HAP-1 (cell line): ENCODE results near the gene IL1RL2.

Experiments
- DNase-seq, 2 experiments: peaks; one replicate each; pipeline ENCODE4 v3.0.0-alpha.2; 2016 to 2020; ENCODE audit warnings: low spot score in 2 of 2
- H3K27me3 ChIP-seq: fragments of 250-450 bp; sonication (Bioruptor Pico); 2 replicates; pipeline ENCODE4 v1.5.1; 2020; ENCODE audit warnings: low read depth, mild to moderate bottlenecking, moderate library complexity
- H3K36me3 ChIP-seq: fragments of 250-450 bp; sonication (Bioruptor Pico); replicated peaks from 2 replicates; pipeline ENCODE4 v1.5.1; 2020; ENCODE audit warnings: mild to moderate bottlenecking
- H3K4me1 ChIP-seq: fragments of 250-450 bp; sonication (Bioruptor Pico); 2 replicates; pipeline ENCODE4 v1.5.1; 2020; ENCODE audit warnings: mild to moderate bottlenecking
- H3K4me3 ChIP-seq: fragments of 250-450 bp; sonication (Bioruptor Pico); 2 replicates; pipeline ENCODE4 v1.5.1; 2020; ENCODE audit warnings: mild to moderate bottlenecking, moderate library complexity
- H3K9me3 ChIP-seq: fragments of 250-450 bp; sonication (Bioruptor Pico); 2 replicates; pipeline ENCODE4 v1.5.1; 2020; ENCODE audit warnings: mild to moderate bottlenecking, moderate library complexity
- in situ Hi-C: fragments of 300-500 bp; cut with MboI; formaldehyde crosslinking; loops from 3 replicates; pipeline ENCODE4 v1.14.3; 2020; ENCODE audit warnings: low sequenced_read_pairs, inconsistent platforms, mixed read lengths

IL1RL2 gene

DNA sequence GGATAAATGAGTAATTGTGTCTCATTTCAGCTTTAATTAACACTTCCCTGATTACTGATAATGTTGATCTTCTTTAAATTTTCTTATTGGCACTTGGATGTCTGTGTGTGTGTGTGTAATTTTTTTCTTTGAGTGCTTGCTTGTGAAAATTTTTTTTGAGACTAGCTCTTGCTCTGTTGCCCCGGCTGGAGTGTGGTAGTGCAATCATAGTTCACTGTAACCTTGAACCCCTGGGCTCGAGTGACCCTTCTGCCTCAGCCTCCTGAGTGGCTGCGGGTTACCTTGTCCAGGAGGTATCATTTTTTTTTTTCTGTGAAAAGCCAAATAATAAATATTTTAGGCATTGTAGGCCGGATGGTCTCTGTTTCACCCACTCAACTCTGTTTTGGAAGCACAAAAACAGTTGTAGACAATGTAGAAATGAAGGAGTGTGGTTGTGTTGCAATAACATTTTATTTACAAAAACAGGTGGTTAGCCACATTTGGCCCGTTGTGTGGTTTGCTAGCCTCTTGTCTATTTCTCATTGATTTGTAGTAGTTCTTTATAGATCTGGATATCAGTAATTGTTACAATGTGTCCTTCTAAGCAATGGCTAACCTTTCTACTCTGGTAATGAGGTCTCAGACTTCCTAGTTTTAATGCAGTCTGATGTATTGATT lies 7.9 kb downstream of the IL1RL2 start:
- no peaks in the 10 kb centered on the region for H3K36me3 ChIP-seq
- in situ Hi-C loops = no loop called here
- H3K4me3 ChIP-seq = no peak overlapping the region
- H3K9me3 ChIP-seq = no peaks in the 10 kb centered on the region
- no peaks in the 10 kb centered on the region for H3K27me3 ChIP-seq
- no peak for DNase-seq
- no peaks in the 10 kb centered on the region for H3K4me1 ChIP-seq

DNA sequence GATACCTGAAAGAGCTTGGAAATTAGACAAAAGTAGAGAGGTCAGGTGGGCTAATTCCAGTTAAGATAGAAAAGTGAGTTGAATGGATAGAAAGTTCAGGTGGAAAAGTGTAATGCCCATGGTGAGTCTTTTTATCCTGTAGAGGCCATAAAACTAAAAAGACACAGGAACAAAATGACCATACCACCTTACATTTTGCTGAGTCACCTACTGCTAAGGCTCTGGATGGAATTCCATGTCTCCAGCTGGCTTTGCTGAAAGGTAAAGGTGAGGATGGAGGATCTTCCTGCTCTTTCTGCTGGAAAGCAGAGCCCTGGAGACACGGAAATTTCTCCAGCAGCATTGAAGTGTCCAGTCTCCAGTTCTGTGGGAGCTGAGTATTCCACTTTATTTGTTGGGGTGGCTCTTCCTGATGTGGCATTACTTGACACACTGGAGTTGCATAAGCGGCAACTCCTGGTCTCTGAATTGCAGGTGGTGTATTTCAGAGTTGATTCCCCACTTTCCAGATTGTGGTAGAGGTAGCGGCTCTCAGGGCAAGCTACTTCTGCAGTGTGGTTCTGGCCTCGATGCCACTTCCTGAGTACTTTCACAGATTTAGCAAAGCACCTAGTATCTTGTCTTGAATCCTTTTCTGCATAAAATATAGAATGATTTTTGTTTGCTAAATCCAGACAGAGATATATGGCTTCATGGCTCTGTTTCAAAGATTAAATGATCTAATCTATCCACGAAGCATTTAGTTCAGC lies 10.7 kb downstream of the IL1RL2 start:
- no peak for DNase-seq
- H3K27me3 ChIP-seq = no peaks in the 10 kb centered on the region
- in situ Hi-C loops = no loop called here
- H3K4me1 ChIP-seq = no peaks in the 10 kb centered on the region
- no peaks in the 10 kb centered on the region for H3K9me3 ChIP-seq
- no peaks in the 10 kb centered on the region for H3K36me3 ChIP-seq
- no peak overlapping the region for H3K4me3 ChIP-seq

DNA sequence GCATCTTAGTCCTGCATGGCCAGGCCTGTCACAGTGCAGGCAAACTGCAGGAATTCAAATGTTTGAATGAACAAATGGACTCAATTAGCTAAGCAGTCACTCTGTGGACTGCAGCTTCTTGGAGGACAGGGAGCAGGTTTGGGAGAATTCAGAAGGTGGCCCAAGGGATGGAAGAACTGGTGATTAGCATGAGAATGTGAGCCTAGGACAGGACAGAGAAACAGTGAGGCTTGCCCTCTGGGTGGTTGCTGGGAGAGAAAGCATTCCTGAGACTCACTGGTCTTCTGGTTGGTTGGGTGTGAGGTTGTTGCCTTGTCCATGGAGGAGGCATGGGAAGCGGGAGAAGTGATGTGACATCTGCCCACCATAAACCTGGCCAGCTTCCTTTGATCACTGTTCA lies 13.7 kb downstream of the IL1RL2 start:
- in situ Hi-C loops = no loop called here
- DNase-seq = no peak
- H3K9me3 ChIP-seq = no peaks in the 10 kb centered on the region
- H3K36me3 ChIP-seq = no peaks in the 10 kb centered on the region
- no peaks in the 10 kb centered on the region for H3K27me3 ChIP-seq
- no peaks in the 10 kb centered on the region for H3K4me1 ChIP-seq
- no peak overlapping the region for H3K4me3 ChIP-seq

DNA sequence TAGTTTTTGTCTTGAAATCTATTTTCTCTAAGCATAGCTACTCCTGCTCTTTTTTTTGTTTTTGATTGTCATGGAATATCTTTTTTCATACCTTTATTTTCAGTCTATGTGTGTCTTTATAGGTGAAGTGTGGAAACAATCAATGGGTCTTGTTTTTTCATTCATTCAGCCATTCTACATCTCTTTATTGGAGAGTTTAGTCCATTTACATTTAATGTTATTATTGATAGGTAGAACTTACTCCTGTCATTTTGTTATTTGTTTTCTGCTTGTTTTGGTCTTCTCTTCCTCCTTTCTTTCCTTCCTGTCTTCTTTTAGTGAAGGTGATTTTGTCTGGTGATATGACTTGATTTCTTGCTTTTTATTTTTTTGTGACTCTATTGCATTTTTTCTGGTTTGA lies 17.8 kb downstream of the IL1RL2 start:
- no peaks in the 10 kb centered on the region for H3K4me1 ChIP-seq
- no peak for DNase-seq
- no peak overlapping the region for H3K4me3 ChIP-seq
- in situ Hi-C loops = no loop called here
- H3K9me3 ChIP-seq = no peaks in the 10 kb centered on the region
- H3K27me3 ChIP-seq = no peaks in the 10 kb centered on the region
- H3K36me3 ChIP-seq = no peaks in the 10 kb centered on the region

DNA sequence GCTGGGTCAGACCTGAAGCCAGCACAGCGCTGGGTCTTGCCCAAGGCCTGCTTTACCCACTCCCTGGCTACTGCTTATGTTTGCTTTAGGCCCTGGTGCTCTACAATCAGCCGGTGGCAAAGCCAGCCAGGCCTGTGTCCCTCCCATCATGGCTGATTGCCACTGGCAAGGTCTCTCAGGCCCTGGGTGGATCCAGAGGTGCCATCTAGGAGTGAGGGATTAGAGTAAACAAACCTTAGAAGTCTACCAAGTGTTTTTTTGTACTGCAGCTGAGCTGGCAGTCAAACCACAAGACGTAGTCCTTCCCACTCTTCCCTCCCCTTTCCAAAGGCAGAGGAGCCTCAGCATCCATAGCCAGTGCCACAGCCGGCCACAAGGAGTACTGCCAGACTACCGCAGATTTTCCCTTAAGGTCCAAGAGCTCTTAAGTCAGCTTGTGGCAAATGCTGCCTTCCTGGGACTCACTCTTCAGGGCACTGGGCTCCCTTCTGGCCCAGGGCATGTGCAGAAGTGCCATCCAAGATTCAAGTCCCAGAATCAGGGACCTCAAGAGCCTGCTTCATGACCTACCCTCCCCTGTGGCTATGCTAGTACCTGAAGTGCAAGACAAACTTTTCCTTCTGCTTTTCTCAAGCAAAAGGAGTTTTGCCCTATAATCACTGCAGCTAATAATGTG lies 20.0 kb downstream of the IL1RL2 start:
- Histone ChIP-seq H3K4me1 (no peaks in the 10 kb centered on the region), H3K36me3 (no peaks in the 10 kb centered on the region), H3K27me3 (no peaks in the 10 kb centered on the region), H3K9me3 (no peaks in the 10 kb centered on the region), H3K4me3 (no peak overlapping the region)
- DNase-seq = no peak
- in situ Hi-C loops = no loop called here

DNA sequence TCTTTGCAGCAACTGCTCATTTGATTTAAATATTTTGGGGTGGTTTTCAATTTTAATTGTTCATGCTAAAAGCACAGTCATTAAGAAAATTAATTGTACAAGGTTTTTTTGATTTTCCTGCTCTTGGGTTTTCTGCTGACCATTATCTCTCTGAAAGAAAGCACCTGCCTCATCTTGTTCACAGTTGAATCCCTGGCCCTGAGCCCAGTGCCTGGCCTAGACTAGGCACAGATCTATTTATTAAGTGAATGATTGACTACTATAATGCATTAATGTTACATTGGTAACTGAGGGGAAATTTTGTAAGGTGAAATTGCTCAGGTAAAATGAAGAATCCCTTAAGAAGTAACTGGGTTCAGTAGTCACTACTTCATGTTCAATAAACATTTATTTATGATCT lies 22.0 kb downstream of the IL1RL2 start:
- in situ Hi-C loops = no loop called here
- H3K9me3 ChIP-seq = no peaks in the 10 kb centered on the region
- DNase-seq = no peak
- H3K27me3 ChIP-seq = no peaks in the 10 kb centered on the region
- H3K4me1 ChIP-seq = no peaks in the 10 kb centered on the region
- no peaks in the 10 kb centered on the region for H3K36me3 ChIP-seq
- H3K4me3 ChIP-seq = no peak overlapping the region

DNA sequence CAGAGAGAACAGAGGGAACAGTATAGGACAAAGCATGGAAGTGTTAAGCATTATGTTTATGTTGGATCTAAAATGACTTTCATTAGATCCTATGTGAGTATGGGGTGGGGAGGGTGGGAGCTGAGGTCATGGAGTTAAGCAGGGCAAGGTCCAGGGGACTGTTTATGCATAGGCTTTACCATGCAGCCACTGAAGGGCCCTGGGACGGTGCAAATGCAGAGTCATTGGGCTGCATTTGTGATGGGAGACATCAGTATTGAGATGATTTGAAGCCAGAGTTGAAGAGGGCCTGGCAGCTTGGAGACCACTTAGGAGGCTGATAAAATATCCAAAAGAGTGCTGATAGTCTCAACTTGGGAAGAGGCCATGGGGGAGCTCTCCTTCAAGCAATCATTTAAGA lies 22.7 kb downstream of the IL1RL2 start:
- H3K4me3 ChIP-seq = no peak overlapping the region
- H3K4me1 ChIP-seq = no peaks in the 10 kb centered on the region
- no peaks in the 10 kb centered on the region for H3K9me3 ChIP-seq
- in situ Hi-C loops = no loop called here
- H3K27me3 ChIP-seq = no peaks in the 10 kb centered on the region
- no peak for DNase-seq
- H3K36me3 ChIP-seq = no peaks in the 10 kb centered on the region

DNA sequence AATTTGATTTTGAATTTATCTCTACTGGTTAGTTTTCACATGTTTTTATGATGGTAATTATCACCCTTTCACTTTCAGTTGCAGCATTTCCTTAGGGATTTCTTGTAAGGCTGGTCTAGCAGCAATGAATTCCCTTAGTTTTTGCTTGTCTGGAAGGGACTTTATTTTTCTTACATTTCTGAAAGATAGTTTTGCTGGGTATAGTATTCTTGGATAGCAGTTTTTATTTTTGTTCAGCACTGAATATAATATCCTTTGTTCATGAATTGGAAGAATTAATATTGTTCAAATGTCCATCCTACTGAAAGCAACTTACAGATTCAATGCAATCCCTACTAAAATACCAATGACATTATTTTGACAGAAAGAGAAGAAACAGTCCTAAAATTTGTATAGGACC lies 30.2 kb downstream of the IL1RL2 start:
- in situ Hi-C loops = no loop called here
- DNase-seq = no peak
- Histone ChIP-seq H3K4me1 (no peaks in the 10 kb centered on the region), H3K27me3 (no peaks in the 10 kb centered on the region), H3K9me3 (no peaks in the 10 kb centered on the region; the same call in 1 of the 2 replicates), H3K36me3 (no peaks in the 10 kb centered on the region), H3K4me3 (no peak overlapping the region)

DNA sequence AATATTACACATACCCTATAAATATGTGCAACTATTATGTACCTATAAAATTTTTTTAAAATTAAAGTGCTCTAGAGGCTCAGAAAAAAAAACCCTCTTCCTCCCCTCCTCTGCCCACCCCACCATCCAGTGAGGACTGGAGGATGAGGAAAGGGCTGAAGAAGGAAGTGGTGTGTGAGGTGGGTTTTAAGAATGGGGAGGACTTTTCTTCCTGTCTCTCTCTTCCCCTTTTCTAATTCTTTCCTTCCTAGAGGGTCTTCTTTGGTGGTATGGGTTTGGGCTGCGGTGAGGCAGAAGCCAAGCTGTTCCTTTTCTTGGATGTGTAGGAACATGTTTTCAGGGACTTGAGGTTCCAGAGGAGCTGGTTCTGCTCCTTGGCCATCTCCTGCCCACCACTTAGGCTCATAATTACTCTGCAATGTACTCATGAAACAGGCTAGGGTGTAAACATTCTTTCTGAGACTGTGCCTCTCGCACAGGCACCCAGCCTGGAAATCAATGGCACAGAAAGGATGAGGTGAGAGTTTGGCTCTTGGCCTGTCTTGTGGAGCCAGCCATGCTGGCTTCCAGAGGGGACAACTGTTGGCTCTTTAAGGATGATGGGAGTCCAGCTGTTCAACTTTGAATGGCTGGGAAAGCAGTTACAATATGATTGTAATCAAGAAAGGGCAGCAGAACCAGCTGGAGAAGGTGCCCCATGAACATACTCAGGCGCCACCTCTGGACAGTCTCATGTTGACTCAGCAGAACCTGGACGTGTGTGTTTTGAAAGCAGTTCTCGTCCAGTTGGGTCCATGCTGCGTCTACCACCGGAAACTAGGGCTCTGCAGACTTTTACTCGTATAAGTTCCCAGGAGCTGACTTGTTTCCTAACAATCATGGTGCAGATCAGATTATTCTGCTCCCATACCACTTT lies 38.3 kb downstream of the IL1RL2 start:
- Histone ChIP-seq H3K4me1 (no peaks in the 10 kb centered on the region), H3K4me3 (no peak overlapping the region), H3K9me3 (no peaks in the 10 kb centered on the region), H3K27me3 (no peaks in the 10 kb centered on the region), H3K36me3 (no peaks in the 10 kb centered on the region)
- in situ Hi-C loops = no loop called here
- DNase-seq = no peak

DNA sequence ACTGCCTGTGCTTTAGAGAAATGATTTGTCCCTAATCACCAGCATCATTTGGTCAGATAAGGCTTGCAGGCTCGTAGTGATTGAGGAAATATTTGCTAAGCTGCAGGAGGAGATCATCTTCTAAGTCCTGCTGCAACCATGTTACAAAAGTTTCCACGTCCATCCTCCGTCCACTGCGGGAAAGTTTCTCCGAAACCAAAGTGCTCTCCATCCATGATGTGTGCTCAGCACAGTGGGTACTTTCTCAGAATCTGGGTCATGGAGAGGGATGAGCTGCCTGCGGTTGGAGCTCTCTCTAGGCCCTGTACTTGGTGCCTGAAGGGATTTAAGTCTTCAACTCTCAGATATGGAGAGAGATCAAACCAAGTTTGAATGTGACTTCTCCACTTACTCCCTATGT lies 39.3 kb downstream of the IL1RL2 start:
- Histone ChIP-seq H3K4me3 (no peak overlapping the region), H3K27me3 (no peaks in the 10 kb centered on the region)
- in situ Hi-C loops = no loop called here

DNA sequence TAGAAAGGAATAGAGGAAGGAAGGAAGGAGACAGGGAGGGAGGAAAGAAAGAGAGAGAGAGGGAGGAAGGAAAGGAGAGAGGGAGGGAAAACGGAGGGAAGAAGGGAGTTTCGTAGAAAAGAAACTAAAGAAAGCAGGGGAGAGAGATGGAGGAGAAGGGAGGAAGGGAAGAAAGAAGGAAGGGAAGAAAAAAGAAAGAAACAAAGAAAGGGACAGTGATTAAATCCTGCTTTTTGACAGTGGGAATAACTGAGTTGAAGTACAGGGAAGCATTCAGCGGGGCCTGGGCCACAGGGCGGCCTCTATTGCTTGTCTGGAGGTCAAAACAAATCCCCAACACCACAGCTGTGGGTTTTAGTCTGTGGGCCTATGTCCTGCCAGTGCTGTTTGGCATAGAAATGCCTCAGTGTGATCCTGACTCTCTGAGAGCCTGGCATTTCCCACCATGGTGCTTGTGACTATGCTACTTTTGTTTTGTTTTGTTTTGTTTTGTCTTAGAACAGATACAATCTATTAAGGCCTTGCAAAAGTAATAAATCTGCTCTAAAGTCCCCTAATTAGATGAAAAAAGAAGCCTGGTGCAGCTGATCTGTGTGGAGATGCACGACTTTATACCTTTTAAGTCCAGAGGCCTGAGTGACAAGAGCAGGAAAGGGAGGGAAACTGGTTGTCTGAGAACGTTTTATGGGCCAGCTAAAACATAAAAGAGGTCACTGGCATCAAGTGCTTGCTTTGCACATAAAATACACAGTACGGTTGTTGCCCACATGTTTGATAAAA lies 40.0 kb downstream of the IL1RL2 start:
- Histone ChIP-seq H3K27me3 (no peaks in the 10 kb centered on the region), H3K4me1 (no peaks in the 10 kb centered on the region), H3K36me3 (no peaks in the 10 kb centered on the region), H3K9me3 (no peaks in the 10 kb centered on the region), H3K4me3 (no peak overlapping the region)
- in situ Hi-C loops = no loop called here
- no peak for DNase-seq

More for the DNA sequence above, 39.3 kb downstream of the IL1RL2 start:
- DNase-seq = no peak
- Histone ChIP-seq H3K36me3 (no peaks in the 10 kb centered on the region), H3K9me3 (no peaks in the 10 kb centered on the region), H3K4me1 (no peaks in the 10 kb centered on the region)

DNA sequence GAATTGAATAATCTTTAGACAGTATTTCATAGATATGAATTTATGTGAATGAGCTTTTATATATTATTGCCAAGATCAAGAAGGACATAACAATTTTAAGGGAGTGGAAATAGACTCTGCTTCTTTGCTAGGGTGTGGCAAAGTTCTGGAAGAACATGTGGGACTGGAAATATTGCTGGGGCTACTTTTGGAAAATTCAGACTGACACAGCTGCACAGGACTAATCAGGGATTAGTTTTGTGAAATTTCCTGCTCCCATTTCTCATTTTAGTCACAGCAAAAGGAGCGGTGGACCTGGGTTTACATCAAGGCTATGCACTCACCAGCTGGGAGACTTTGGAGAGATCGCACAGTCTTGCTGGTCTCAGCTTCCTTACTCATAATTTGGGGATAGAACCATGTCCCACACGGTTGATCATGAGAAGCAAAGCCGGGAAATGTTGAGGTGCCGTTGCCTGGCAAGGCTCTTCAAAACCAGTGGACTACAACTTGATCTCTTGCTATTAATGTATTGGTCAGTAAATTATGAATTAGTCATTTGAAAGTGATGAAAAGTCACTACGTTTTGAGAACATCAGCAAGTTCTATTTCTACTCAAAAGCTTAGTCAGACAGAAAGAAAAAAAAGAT lies 42.4 kb downstream of the IL1RL2 start:
- DNase-seq = no peak
- in situ Hi-C loops = no loop called here

More for the DNA sequence above, 42.4 kb downstream of the IL1RL2 start:
- H3K4me3 ChIP-seq = no peak overlapping the region
- no peaks in the 10 kb centered on the region for H3K36me3 ChIP-seq
- H3K4me1 ChIP-seq = no peaks in the 10 kb centered on the region
- H3K27me3 ChIP-seq = no peaks in the 10 kb centered on the region
- H3K9me3 ChIP-seq = no peaks in the 10 kb centered on the region
